ENCODE measurements around the gene PCDHGC4. TPM values are rescaled to one million over a fixed set of nuclear protein-coding genes. Genes with fewer than 3 reads are reported as not detected.

Gene PCDHGC4
- total and polyA plus RNA-seq, 2 of the 13 experiments (the other 11 are each of a cell fraction or from before 2014, with no cell fraction given): 0.07 TPM; not detected in 1

DNA sequence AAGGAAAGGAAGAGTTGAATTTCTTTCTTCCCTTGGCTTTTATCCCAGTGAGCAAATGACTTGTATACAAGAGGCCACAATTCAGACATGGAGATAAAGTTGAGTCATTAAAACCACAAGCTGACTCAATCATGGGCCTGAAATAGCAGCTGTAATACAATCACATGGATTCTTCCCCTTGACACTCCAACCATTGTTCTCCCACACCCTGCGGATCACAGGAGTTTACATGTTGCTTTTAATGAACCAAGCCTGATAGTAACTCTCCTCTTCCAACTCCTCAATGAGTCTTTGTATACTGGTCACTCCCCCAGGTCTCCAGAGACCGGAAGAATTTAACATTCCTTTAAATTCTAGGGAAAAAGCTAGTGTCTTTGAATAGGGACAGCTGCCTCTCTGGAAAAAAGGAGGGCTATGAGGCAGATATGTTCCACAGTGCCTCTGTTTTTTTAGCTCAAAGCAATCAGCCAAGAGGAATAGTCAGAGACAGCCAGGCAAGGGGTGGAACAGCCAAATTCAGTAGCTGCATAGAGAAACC, 36.5 kb downstream of the PCDHGC4 start:
- Histone ChIP-seq H3K9me3 (ENCODE audit: low read length) (no peaks in the 10 kb centered on the region), H3K4me1 (ENCODE audit: insufficient read depth, low read length) (peaks cover 32% of the 10 kb centered on the region), H3K4me2 (ENCODE audit: low read depth, low read length) (no peak overlapping the region), H3K4me3 (replicated peaks in 1 of 3; ENCODE audit: insufficient read depth in 1 of 3, low read depth in 2 of 3, low read length in 3 of 3) (no peak overlapping the region), H3K27ac (ENCODE audit: extremely low read length, insufficient read depth, low read length) (peak overlapping the region; percentile 54), H3K9ac (ENCODE audit: insufficient read depth, low read depth, low read length) (no peak overlapping the region), H3K36me3 (replicated peaks in 1 of 2; ENCODE audit: control insufficient read depth in 1 of 2, insufficient read depth in 2 of 2, low read length in 2 of 2) (peaks cover 30 to 78% of the 10 kb centered on the region in 2 experiments), H4K20me1 (ENCODE audit: insufficient read depth, low read length) (peaks cover 5% of the 10 kb centered on the region; the same call in 1 of the 2 replicates), H2AFZ (ENCODE audit: low read length) (no peak overlapping the region), H3K27me3 (ENCODE audit: control insufficient read depth in 1 of 2, insufficient read depth in 2 of 2, low read length in 2 of 2) (no peaks in the 10 kb centered on the region), H3K79me2 (ENCODE audit: insufficient read depth, low read length) (no peaks in the 10 kb centered on the region)
- ATAC-seq (no peak; the same call in 2 of the 3 replicates), FAIRE-seq (peak; percentile 4), DNase-seq (ENCODE audit: low spot score) (peak; percentile 81)
- in situ Hi-C loops (cut with HindIII; ENCODE audit: extremely low pct_ligation_motif_present, low pct_unique_long_range_greater_than_20kb): loop anchor here (5.0 to 10.0 kb wide), 2 partner anchors 104 to 167 kb away; partner anchors contain the start of genes PCDHGA4, PCDHGB1, PCDHGB2 and PCDHGB7
- BruUV-seq (replicated peaks): no TSS peak
- intact Hi-C loops (cut with micrococcal nuclease; ENCODE audit: unreplicated experiment): loop anchor here (5.0 to 10.0 kb wide), 2 partner anchors 167 to 299 kb away; partner anchors contain the start of genes PCDHB14, PCDHGA4, PCDHGB1 and PCDHGB2
- 79% methylated on average over 2 of the region's 2 CpGs for WGBS (ENCODE audit: low lambda C conversion rate)
- ChIA-PET CTCF (ENCODE audit: low intra/inter-chr PET ratio, low total read pairs) (no interaction called here), POLR2A (no interaction called here)
- TF ChIP-seq ZFP82 (CRISPR knock-in tag; IDR thresholded peaks at IDR 0.05; ENCODE audit: borderline replicate concordance) (no peak), ZNF510 (CRISPR knock-in tag; IDR thresholded peaks at IDR 0.05; ENCODE audit: low read depth) (no peak), HMG20A (CRISPR knock-in tag; IDR thresholded peaks at IDR 0.05; ENCODE audit: borderline replicate concordance) (0 out of 2 replicates have a peak, but pooled peaks have one; percentile 25), FOXP1 (IDR thresholded peaks at IDR 0.05) (no peak), FOXP1 (CRISPR knock-in tag; IDR thresholded peaks at IDR 0.05) (peak; percentile 32; the same call in 1 of the 2 replicates), ZNF674 (CRISPR knock-in tag; IDR thresholded peaks at IDR 0.05; ENCODE audit: low read depth) (no peak), FOSL2 (CRISPR knock-in tag; IDR thresholded peaks at IDR 0.05) (peak; percentile 86), MLLT10 (CRISPR knock-in tag; IDR thresholded peaks at IDR 0.05) (no peak), SOX6 (IDR thresholded peaks at IDR 0.05) (no peak), SOX6 (CRISPR knock-in tag; IDR thresholded peaks at IDR 0.05) (peak; percentile 56; the same call in 1 of the 2 replicates), KDM1A (CRISPR knock-in tag; IDR thresholded peaks at IDR 0.05) (no peak), HOXA3 (CRISPR knock-in tag; IDR thresholded peaks at IDR 0.05) (no peak), ATF7 (IDR thresholded peaks at IDR 0.05) (no peak), ATF7 (CRISPR knock-in tag; IDR thresholded peaks at IDR 0.05) (no peak), ZBTB10 (CRISPR knock-in tag; IDR thresholded peaks at IDR 0.05; ENCODE audit: borderline replicate concordance) (no peak), ETV5 (CRISPR knock-in tag; IDR thresholded peaks at IDR 0.05; ENCODE audit: borderline replicate concordance) (peak; percentile 16; the same call in 1 of the 2 replicates), ZBTB37 (CRISPR knock-in tag; IDR thresholded peaks at IDR 0.05) (no peak), CHD2 (IDR thresholded peaks at IDR 0.05; ENCODE audit: low read depth, low read length) (no peak), ZNF639 (CRISPR knock-in tag; conservative IDR thresholded peaks at IDR 0.05) (no peak), GFI1 (CRISPR knock-in tag; IDR thresholded peaks at IDR 0.05; ENCODE audit: borderline replicate concordance) (no peak)

Measured in HepG2 (cell line).